Ovary (tissue), 9 donors: ENCODE results near the gene NR4A2. TPM values are rescaled to one million over a fixed set of nuclear protein-coding genes. Genes with fewer than 3 reads are reported as not detected.

Experiments
- DNase-seq, 5 donors: peaks; one replicate each; pipeline ENCODE4 v3.0.0-alpha.2; 2019 to 2020
- H3K27ac ChIP-seq, 2 donors: fragments of 200-600 bp; one replicate each; pipeline versions ENCODE4 v1.5.1 to v1.8.0; 2019 to 2022
- H3K27me3 ChIP-seq: fragments of 200-600 bp; one replicate; pipeline ENCODE4 v1.8.0; 2022
- H3K36me3 ChIP-seq: fragments of 200-600 bp; sonication (generic); one replicate; pipeline ENCODE4 v1.5.1; 2019
- H3K4me1 ChIP-seq: one replicate; pipeline ENCODE4 v1.8.1; 2013; ENCODE audit warnings: mild to moderate bottlenecking, moderate library complexity; ENCODE audit not compliant: insufficient read depth
- H3K4me3 ChIP-seq: fragments of 200-600 bp; sonication (generic); one replicate; pipeline ENCODE4 v1.5.1; 2017
- H3K9me3 ChIP-seq, 2 donors: fragments of 200-600 bp in 1 of 2; sonication (generic) in 1 of 2; one replicate each; pipeline versions ENCODE4 v1.5.1 to v1.8.1; 2013 to 2019; ENCODE audit warnings: mild to moderate bottlenecking in 1 of 2, moderate library complexity in 1 of 2
- CTCF ChIP-seq, 3 donors: fragments of 450-650 bp in 2 of 3; fragments of 200-600 bp in 1 of 3; IDR thresholded peaks; one replicate each; pipeline versions ENCODE4 v1.5.1 to v1.8.0; 2016 to 2022; ENCODE audit warnings: antibody characterized with exemption in 3 of 3, mild to moderate bottlenecking in 1 of 3
- EP300 ChIP-seq: sonication (generic); formaldehyde crosslinking; IDR thresholded peaks from one replicate; pipeline ENCODE4 v1.6.1; 2017; ENCODE audit warnings: antibody characterized with exemption
- POLR2A ChIP-seq: fragments of 450-650 bp; IDR thresholded peaks from one replicate; pipeline ENCODE4 v1.6.1; 2017; ENCODE audit warnings: antibody characterized with exemption, mild to moderate bottlenecking, moderate library complexity
- WGBS, 3 donors: extraction: QIAGEN DNeasy Blood & Tissue Kit in 1 of 3; methylation state at CpG; one replicate each; pipeline versions ENCODE4 v1.1.5 to v1.1.7; 2013 to 2017; 5-methylcytosine and 5-hydroxymethylcytosine counted together
- intact Hi-C, 4 donors: fragments of 100-400 bp; cut with DNase I; formaldehyde crosslinking; loops; one replicate each; pipeline versions ENCODE4 v1.11.0 to v1.15.1; 2022 to 2023
- polyA plus RNA-seq, 2 donors: library from polyadenylated mRNA; stranded (reverse); fragments of 200-250 nt in 1 of 2; fragments of 350-450 nt in 1 of 2; fragmentation: Illumina TruSeq in 1 of 2; extraction: RNeasy Lipid Tissue Mini Kit (QIAGEN cat#74804) in 1 of 2; gene quantifications; one replicate each; pipeline ENCODE4 v1.2.3, GENCODE V29; 2013 to 2014
- total RNA-seq, 7 donors: library from RNA; depleted of rRNA in 2 of 7; stranded (reverse); fragments of >200 nt in 2 of 7; fragmentation: NEBNext Ultra II Directional in 3 of 7; extraction: Animal tissue kit (Norgen Biotek cat#: 25700) in 3 of 7; gene quantifications; one replicate each; pipeline versions ENCODE4 v1.1.0 to v1.2.4, GENCODE V29; 2016 to 2023
- donor health status: DM: no; HTN: no; CAD: no; lungs with moderate emphysema.
- donor health status: DM: no; HTN: no; CAD: no.
- donor health status: Bipolar disorder and iron deficiency.
- donor health status: DM: yes; HTN: yes; CAD: no.
- donor health status: DM: no; HTN: no; CAD: no.
- donor health status: DM: yes; HTN: yes; CAD: no.

NR4A2 gene
- total and polyA plus RNA-seq, 9 donors: 4.4 to 259 (median 45.6) TPM

GRCh38 chr2:156322051-156322685 lies 10.4 kb downstream of the NR4A2 start:
- Histone ChIP-seq H3K4me1 (peaks cover 5% of the 10 kb centered on the region), H3K27ac (no peak overlapping the region), H3K9me3 (no peaks in the 10 kb centered on the region), H3K4me3 (no peak overlapping the region), H3K27me3 (no peaks in the 10 kb centered on the region), H3K36me3 (no peaks in the 10 kb centered on the region)
- 17 to 23% (median 20%) methylated on average over 21 of the region's 21 CpGs for WGBS, 3 donors
- no peak for TF ChIP-seq POLR2A
- no peak for TF ChIP-seq CTCF (IDR thresholded peaks at IDR 0.05)
- no peak for TF ChIP-seq EP300
- no peak for DNase-seq
- intact Hi-C loops: no loop called here

- Histone ChIP-seq H3K27me3 (no peaks in the 10 kb centered on the region), H3K9me3 (no peaks in the 10 kb centered on the region), H3K36me3 (no peaks in the 10 kb centered on the region), H3K4me1 (peaks cover 5% of the 10 kb centered on the region), H3K27ac (no peak overlapping the region), H3K4me3 (peak overlapping the region; percentile 14)
- intact Hi-C loops: no loop called here
- peak in 1 of 5 donors; percentile 39 for DNase-seq
- TF ChIP-seq EP300 (no peak), POLR2A (no peak), CTCF (IDR thresholded peaks at IDR 0.05) (no peak)
- WGBS, 3 donors: 6 to 10% (median 7%) methylated on average over 31 of the region's 31 CpGs
These were observed 11.1 kb downstream of the NR4A2 start for GRCh38 chr2:156321243-156321904.

- 1 to 4% (median 1%) methylated on average over 31 of the region's 31 CpGs for WGBS, 3 donors
- Histone ChIP-seq H3K4me1 (peaks cover 5% of the 10 kb centered on the region), H3K36me3 (no peaks in the 10 kb centered on the region), H3K9me3 (no peaks in the 10 kb centered on the region), H3K27me3 (no peaks in the 10 kb centered on the region), H3K4me3 (peak overlapping the region; percentile 22), H3K27ac (no peak overlapping the region)
- TF ChIP-seq EP300: no peak
- TF ChIP-seq CTCF (IDR thresholded peaks at IDR 0.05): no peak
- no peak for TF ChIP-seq POLR2A
- intact Hi-C loops: no loop called here
- peak in 4 of 5 donors; percentile 47 to 53 (median 49) for DNase-seq
These were observed 11.9 kb downstream of the NR4A2 start for GRCh38 chr2:156320486-156321098.

GRCh38 chr2:156319811-156320485 lies 12.6 kb downstream of the NR4A2 start:
- peak overlapping the region in 1 of 2 donors; percentile 12 for H3K27ac ChIP-seq
- TF ChIP-seq EP300 (no peak), POLR2A (no peak), CTCF (IDR thresholded peaks at IDR 0.05) (peak in 1 of 3 donors; percentile 6)
- intact Hi-C loops: no loop called here
- peak in 4 of 5 donors; percentile 43 to 51 (median 46) for DNase-seq
- WGBS, 3 donors: 3 to 14% (median 10%) methylated on average over 35 to 47 of the region's 47 CpGs
- H3K36me3 ChIP-seq: no peaks in the 10 kb centered on the region
- H3K4me1 ChIP-seq: peaks cover 5% of the 10 kb centered on the region
- no peaks in the 10 kb centered on the region for H3K27me3 ChIP-seq
- H3K4me3 ChIP-seq: peak overlapping the region; percentile 22
- H3K9me3 ChIP-seq: no peaks in the 10 kb centered on the region
